ENCODE data around the gene DIO1. TPM values are rescaled to one million over a fixed set of nuclear protein-coding genes. Genes with fewer than 3 reads are reported as not detected.

The DIO1 gene
- total and polyA plus RNA-seq, 8 donors, result 0.09 TPM; not detected in 7

- no peaks in the 10 kb centered on the region for H3K27me3 ChIP-seq
Measured at GRCh38 chr1:53938136-53938830, 44.3 kb downstream of the DIO1 start.

GRCh38 chr1:53942127-53942957 lies 48.4 kb downstream of the DIO1 start:
- Histone ChIP-seq H3K9me3 (no peaks in the 10 kb centered on the region), H3K36me3 (no peaks in the 10 kb centered on the region), H3K27me3 (no peaks in the 10 kb centered on the region), H3K27ac (no peak overlapping the region), H3K4me1 (peaks cover 0 to 11% (median 6%) of the 10 kb centered on the region in 3 donors), H3K4me3 (no peak overlapping the region)
- intact Hi-C loops (cut with DNase I), result no loop called here
- no peak for ATAC-seq
- DNase-seq, result no peak
- WGBS, 2 donors, result 85 to 90% methylated on average over 7 of the region's 7 CpGs
- no peak for TF ChIP-seq CTCF (IDR thresholded peaks at IDR 0.05)
- FAIRE-seq, result no peak

More at GRCh38 chr1:53938136-53938830, 44.3 kb downstream of the DIO1 start:
- Histone ChIP-seq H3K27ac (no peak overlapping the region), H3K4me3 (no peak overlapping the region), H3K4me1 (no peaks in the 10 kb centered on the region), H3K36me3 (no peaks in the 10 kb centered on the region), H3K9me3 (no peaks in the 10 kb centered on the region)
- no peak for TF ChIP-seq CTCF (IDR thresholded peaks at IDR 0.05)
- intact Hi-C loops (cut with DNase I), result no loop called here
- ATAC-seq, result no peak
- FAIRE-seq, result no peak
- WGBS, 2 donors, result 89 to 92% methylated on average over 4 of the region's 4 CpGs
- DNase-seq, result no peak

- intact Hi-C loops (cut with DNase I), result no loop called here
- DNase-seq, result no peak
- no peak overlapping the region for H3K4me3 ChIP-seq
- H3K4me1 ChIP-seq, result peaks cover 0 to 17% (median 6%) of the 10 kb centered on the region in 3 donors
- FAIRE-seq, result no peak
- WGBS, 2 donors, result 92 to 94% methylated on average over 6 of the region's 6 CpGs
- ATAC-seq, result no peak
- H3K9me3 ChIP-seq, result no peaks in the 10 kb centered on the region
- H3K27ac ChIP-seq, result no peak overlapping the region
- TF ChIP-seq CTCF (IDR thresholded peaks at IDR 0.05), result no peak
- no peaks in the 10 kb centered on the region for H3K27me3 ChIP-seq
- H3K36me3 ChIP-seq, result no peaks in the 10 kb centered on the region
Measured at GRCh38 chr1:53943090-53943489, 49.1 kb downstream of the DIO1 start.

GRCh38 chr1:53943490-53944043 lies 49.6 kb downstream of the DIO1 start:
- DNase-seq, result no peak
- FAIRE-seq, result no peak
- no peak for TF ChIP-seq CTCF (IDR thresholded peaks at IDR 0.05)
- ATAC-seq, result no peak
- Histone ChIP-seq H3K4me1 (peaks cover 0 to 18% (median 6%) of the 10 kb centered on the region in 3 donors), H3K27ac (no peak overlapping the region), H3K27me3 (no peaks in the 10 kb centered on the region), H3K4me3 (no peak overlapping the region), H3K9me3 (no peaks in the 10 kb centered on the region), H3K36me3 (no peaks in the 10 kb centered on the region)
- WGBS, 2 donors, result 95 to 97% methylated on average over 14 of the region's 14 CpGs
- intact Hi-C loops (cut with DNase I), result no loop called here
